NCI-H2107 (cell line): ENCODE results near the gene SLC8A2.
"Not testable (repeated sequence)": the region's sequence is repeated elsewhere in the genome, so short reads cannot be mapped to it uniquely, and the experiment has no call there.

Experiments used
- DNase-seq: peaks from one replicate; lab custom pipeline; 2025; lab: John Stamatoyannopoulos, UW

SLC8A2 gene

GRCh38 chr19:47487551-47488515, 16.1 kb upstream of the SLC8A2 start:
- DNase-seq, result no peak

GRCh38 chr19:47486900-47487299, 15.2 kb upstream of the SLC8A2 start:
- no peak for DNase-seq

DNA sequence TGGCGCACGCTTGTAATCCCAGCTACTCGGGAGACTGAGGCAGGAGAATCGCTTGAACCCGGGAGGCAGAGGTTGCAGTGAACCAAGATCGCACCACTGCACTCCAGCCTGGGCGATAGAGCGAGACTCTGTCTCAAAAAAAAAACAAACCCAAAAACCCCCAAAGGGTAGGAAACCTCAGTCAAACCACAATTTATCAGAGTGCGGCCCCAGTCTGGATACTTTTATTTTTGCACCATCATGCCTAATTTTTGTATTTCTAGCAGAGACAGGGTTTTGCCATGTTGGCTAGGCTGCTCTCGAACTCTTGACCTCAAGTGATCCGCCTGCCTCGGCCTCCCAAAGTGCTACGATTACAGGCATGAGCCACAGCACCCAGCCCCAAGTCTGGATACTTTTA, 14.5 kb upstream of the SLC8A2 start:
- DNase-seq, result not testable (repeated sequence)

- DNase-seq, result no peak
Observed at GRCh38 chr19:47485210-47485609, 13.5 kb upstream of the SLC8A2 start.

GRCh38 chr19:47483800-47484690, 12.4 kb upstream of the SLC8A2 start, which contains the start of gene KPTN:
Gene KPTN, minus strand, starts transcription at chr19:47484219. Its CDS starts 59 bp downstream, at chr19:47484160.
- peak; percentile 81 for DNase-seq

DNA sequence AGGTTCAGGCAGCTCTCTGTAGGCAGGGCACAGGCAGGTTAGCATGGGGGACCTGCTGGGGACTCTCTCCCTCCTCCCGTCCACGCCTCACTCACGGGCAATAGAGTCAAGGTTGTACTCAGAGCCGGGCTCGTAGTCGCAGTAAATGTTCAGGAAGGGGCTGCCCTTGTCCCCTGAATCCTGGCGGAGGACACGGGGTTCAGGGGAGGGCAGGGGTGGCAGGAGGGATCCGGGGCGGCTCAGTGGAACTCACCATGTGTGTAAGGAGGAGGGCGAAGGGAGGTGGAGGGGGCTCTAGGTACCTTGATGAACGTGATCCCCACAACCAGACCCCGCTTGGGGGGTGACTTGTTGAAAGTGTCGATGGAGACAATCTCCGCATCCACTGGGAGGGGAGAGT, 11.5 kb upstream of the SLC8A2 start:
- DNase-seq, result no peak

- no peak for DNase-seq
Observed at GRCh38 chr19:47481460-47482052, 9.9 kb upstream of the SLC8A2 start.

DNA sequence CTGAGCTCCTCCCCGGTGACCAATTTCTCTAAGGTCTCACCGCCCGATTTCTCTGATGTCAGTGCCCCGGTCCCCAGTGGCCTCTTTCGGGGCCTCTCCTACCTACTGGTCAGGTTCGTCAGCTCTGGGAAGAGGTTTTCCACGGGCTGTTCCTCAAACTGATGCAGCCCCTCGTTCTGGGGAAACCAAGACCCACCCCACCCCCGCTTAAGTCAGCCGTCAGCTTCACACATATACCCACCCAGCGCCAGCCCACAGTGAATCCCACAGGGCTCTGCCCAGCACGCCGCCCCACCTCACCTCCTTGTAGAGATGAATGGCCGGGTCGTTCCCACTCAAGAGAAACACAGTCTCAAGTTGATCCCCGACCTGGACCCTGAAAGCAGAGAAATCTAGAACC, 9.0 kb upstream of the SLC8A2 start:
- DNase-seq, result no peak

DNA sequence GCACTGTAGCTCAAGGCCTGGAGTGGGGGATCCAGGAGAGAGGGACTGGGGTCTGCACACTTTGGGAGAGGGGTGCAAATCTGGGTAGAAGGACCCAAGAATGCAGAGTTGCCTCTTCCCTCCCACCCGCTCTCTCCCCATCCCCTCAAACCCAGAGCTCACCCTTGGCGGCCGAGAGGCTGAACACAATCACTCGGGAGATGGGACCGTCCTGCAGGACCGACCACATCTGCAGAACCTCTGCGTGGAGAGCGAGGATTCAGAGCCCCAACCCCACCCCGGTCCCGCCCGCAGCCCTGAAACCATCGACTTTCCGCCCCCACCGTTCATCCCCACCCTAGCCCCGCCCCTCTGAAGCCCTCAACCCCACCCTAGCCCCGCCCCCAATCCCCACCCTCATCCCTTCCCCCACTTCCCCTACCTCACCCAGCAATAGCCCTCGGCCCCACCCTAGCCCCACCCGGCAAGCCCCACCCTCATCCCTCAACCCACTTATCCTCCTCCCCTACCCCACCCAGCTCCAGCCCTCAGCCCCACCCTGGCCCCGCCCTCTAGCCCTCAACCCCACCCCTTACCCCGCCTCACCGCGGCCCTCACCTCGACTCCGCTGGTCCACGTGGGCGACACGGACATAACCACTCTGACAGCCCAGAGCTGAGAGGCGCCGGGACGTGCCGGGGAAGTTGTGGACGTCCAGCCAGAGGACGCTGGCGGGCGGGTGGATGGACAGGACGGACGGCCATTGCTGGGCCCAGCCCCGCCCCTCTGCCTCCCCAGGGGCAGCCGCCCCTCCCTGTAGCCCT, 8.2 kb upstream of the SLC8A2 start:
- DNase-seq, result no peak

- DNase-seq, result no peak
Observed at GRCh38 chr19:47476438-47476972, 4.8 kb upstream of the SLC8A2 start.

DNA sequence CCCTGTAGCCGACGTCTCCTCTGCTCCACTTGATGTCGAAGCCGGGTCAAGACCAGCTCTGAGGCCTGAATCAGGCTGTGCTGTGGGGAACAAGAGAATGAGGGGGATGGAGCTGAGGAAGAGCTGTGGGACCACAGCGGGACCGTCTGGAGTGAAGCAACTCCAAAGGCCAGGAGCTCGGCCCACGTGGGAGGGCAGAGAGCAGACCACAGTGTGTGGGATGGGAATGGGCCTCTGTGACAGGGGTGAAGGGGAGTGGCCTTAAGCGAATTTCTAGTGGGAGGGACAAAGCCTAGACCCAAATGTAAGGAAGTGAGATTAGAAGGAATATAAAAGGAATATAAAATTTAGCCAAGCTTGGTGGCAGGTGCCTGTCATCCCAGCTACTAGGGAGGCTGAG, 3.8 kb upstream of the SLC8A2 start:
- DNase-seq, result no peak

- no peak for DNase-seq
Observed at GRCh38 chr19:47473336-47473735, 1.6 kb upstream of the SLC8A2 start.

DNA sequence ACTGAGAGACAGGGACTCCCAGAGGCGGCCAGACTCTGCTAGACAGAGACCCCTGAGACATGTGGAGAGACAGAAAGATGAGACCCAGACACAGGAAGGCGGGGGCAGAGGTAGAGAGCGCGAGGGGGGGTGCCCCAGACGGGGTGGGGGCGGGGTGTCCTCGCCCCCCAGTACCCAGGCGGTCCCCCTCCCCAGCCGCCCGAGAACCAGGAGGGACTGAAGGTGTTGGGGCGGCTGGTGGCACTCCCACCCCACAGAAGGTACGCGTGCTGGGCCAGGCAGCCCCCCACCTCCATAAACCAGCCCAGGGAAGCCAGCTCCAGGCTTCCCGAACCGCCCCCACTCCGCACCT, 336 bp downstream of the SLC8A2 start:
- no peak for DNase-seq

DNA sequence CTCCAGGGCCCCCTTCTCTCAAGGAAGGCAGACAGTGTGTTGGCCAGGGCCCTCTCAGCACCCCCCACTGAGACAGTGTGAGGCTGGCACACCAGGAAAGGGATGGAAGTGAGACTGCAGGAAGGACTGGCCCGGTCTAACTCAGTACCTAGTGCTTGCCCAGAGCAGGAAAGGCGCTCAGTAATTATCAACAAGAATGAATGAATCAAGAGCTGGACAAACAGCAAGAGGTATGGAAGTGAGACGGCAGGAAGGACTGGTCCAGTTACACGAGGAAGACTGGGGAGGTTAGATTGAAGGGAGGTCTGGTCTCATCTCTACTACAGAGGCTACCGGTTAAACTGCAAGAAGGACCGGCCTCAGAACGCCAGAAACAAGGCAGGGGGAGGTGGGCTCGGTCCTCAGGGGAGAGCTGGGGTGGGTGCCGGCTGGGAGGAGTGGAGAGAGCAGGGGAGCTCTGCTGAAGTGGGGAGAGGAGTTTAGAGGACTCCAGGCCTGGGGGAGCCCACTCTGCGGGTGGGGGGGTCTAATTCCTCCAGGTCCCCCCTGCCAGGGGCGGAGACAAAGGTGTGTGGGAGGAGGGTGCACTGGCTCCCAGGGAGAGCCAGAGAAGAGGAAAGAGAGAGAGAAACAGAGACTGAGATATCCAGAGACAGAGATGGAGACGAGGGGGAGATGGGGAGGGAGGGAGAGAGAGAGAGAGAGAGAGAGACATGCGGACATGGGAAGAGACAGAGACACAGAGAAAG, 1.1 kb downstream of the SLC8A2 start:
- DNase-seq, result no peak

- peak; percentile 26 for DNase-seq
Observed at GRCh38 chr19:47469719-47470118, 2.0 kb downstream of the SLC8A2 start.

DNA sequence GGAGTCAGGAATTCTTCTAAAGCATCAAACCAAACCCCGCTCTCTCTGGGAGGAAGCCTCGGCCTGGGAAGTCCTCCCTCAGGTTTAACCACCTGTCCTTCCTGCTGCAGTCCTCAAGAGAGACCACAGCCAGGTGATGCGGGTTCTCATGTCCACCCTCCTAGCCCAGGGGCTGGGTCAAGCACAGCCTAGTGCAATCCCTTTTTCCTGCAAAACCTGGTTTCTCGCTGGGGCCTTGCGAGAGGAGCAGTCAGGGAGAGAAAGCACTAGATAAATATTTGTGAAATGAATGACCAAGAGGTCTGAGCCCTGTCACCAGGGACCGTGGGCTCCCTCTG, 2.4 kb downstream of the SLC8A2 start:
- no peak for DNase-seq

GRCh38 chr19:47467914-47468313, 3.8 kb downstream of the SLC8A2 start:
- DNase-seq, result no peak

DNA sequence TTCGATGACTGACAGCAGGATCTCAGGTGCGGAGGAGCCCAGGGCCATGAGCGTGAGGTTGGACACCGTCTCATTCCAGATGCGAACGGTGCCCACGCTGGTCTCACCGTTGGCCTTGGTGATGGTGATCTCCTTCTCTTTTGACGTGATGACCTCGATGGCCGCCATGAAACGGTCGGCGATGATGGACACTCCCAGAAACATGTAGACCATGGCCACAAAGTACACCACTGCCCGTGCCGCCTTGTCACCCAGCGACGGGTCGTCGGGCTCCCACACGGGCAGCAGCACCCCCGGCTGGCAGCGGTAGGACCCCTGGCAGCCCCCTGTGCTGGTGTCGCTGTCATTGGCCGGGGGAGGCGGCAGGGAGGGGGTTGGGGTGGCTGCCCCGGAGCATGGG, 5.7 kb downstream of the SLC8A2 start:
- no peak for DNase-seq

DNA sequence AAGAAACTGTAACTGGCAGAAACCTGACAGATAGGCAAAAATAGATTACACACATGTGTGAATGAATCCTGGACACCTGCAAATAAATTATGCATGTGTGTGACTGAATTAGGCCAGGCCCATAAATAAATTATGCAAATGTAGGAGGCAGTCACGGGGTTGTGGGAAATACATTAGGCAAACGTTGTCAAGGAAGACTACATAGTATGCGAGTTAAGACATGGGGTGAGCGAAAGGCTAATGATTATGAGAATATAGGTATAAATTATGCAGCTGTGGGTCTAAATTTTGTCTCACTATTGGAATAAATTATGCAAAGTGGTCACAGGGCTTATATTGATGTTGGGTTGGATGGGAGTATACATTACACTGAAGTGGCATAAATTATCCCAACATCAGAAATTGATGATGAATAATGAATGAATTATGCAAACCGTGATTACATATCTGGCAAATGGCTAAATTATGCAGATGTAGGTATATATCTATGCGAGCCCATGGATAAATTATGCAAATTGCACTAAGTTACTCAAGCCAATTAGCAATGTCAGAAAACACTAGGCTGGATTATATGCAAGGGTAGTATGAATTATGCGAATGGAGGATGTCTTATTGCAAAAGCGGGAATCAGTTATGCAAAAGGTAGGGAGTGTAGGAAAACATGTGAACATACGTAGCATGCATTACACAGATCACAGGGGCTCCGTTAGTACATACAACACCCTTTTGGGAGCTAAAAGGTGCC, 6.8 kb downstream of the SLC8A2 start:
- DNase-seq, result no peak

GRCh38 chr19:47461876-47462275, 9.8 kb downstream of the SLC8A2 start:
- no peak for DNase-seq
